Kidney epithelial cell (primary cell): ENCODE measurements around the gene ASH1L. TPM values are rescaled to one million over a fixed set of nuclear protein-coding genes. Genes with fewer than 3 reads are reported as not detected.
A peak's percentile ranks its signal among the peaks of the same experiment; 100 is the strongest.

Experiments
- DNase-seq: peaks from one replicate; pipeline ENCODE4 v3.0.0-alpha.2; 2010; ENCODE audit warnings: low read depth
- H3K27me3 ChIP-seq: 2 replicates; pipeline ENCODE4 v1.6.0; 2011; ENCODE audit warnings: low read length; ENCODE audit not compliant: control insufficient read depth, insufficient read depth
- H3K36me3 ChIP-seq: 2 replicates; pipeline ENCODE4 v1.5.1; 2011; ENCODE audit warnings: low read length; ENCODE audit not compliant: control insufficient read depth, insufficient read depth
- H3K4me3 ChIP-seq: 2 replicates; pipeline ENCODE4 v1.5.1; 2011; ENCODE audit warnings: low read depth, mild to moderate bottlenecking, control low read depth, low read length
- CTCF ChIP-seq: IDR thresholded peaks from 2 replicates; pipeline ENCODE4 v1.5.1; 2011; ENCODE audit warnings: mild to moderate bottlenecking, moderate library complexity, low read length, control low read depth, inconsistent platforms; ENCODE audit not compliant: insufficient read depth, poor library complexity, severe bottlenecking
- total RNA-seq: library from RNA; depleted of rRNA; stranded (reverse); fragments of >200 nt; gene quantifications from 2 replicates; pipeline ENCODE4 v1.2.3, GENCODE V29; 2015

Gene ASH1L
- total RNA-seq, 1 donor from 2014 or later: 19.5 TPM

GRCh38 chr1:155308493-155309422 is 253.8 kb downstream of the ASH1L start, which contains the start of gene FDPS:
FDPS (plus strand) TSS chr1:155308866; CDS start chr1:155309790, 924 bp downstream.
- DNase-seq: peak; percentile 96
- no peak for TF ChIP-seq CTCF
- H3K4me3 ChIP-seq: peak within 1 kb of the TSS; percentile 84
- no peaks in the 10 kb centered on the region for H3K27me3 ChIP-seq
- H3K36me3 ChIP-seq: peaks cover 4% of the 10 kb centered on the region

GRCh38 chr1:155307247-155307740 is 255.3 kb downstream of the ASH1L start:
- DNase-seq: no peak
- TF ChIP-seq CTCF: peak; percentile 38
- Histone ChIP-seq H3K4me3 (no peak overlapping the region), H3K27me3 (no peaks in the 10 kb centered on the region), H3K36me3 (no peaks in the 10 kb centered on the region)

- no peaks in the 10 kb centered on the region for H3K36me3 ChIP-seq
- H3K4me3 ChIP-seq: no peak overlapping the region
- DNase-seq: no peak
- H3K27me3 ChIP-seq: no peaks in the 10 kb centered on the region
- no peak for TF ChIP-seq CTCF
Observed at GRCh38 chr1:155305881-155306391, 256.7 kb downstream of the ASH1L start.

GRCh38 chr1:155304558-155305063 is 258.0 kb downstream of the ASH1L start:
- H3K27me3 ChIP-seq: no peaks in the 10 kb centered on the region
- TF ChIP-seq CTCF: no peak
- H3K4me3 ChIP-seq: no peak overlapping the region
- DNase-seq: no peak
- H3K36me3 ChIP-seq: no peaks in the 10 kb centered on the region

GRCh38 chr1:155301342-155301841 is 261.2 kb downstream of the ASH1L start, which contains the start of gene PKLR:
PKLR (minus strand) TSS chr1:155301438; CDS start chr1:155301395, 43 bp downstream.
- TF ChIP-seq CTCF: no peak
- no peak within 1 kb of the TSS for H3K4me3 ChIP-seq
- H3K27me3 ChIP-seq: peaks cover 7% of the 10 kb centered on the region
- no peak for DNase-seq
- H3K36me3 ChIP-seq: no peaks in the 10 kb centered on the region
